LNCaP clone FGC (cell line): ENCODE data around the gene INTS14.

Source experiments
- DNase-seq: peaks from one replicate; pipeline ENCODE4 v3.0.0-alpha.2; 2011; ENCODE audit warnings: low read depth
- H3K4me3 ChIP-seq: 2 replicates; pipeline ENCODE4 v1.5.1; 2011; ENCODE audit warnings: mild to moderate bottlenecking, low read depth, low read length, control low read depth
- TF ChIP-seq, protein P1 (sequence below): IDR thresholded peaks from 2 replicates; pipeline ENCODE4 v1.5.1; 2012; ENCODE audit warnings: mild to moderate bottlenecking; ENCODE audit not compliant: control insufficient read depth, insufficient read depth; ENCODE audit errors: extremely low read depth

INTS14 gene

DNA sequence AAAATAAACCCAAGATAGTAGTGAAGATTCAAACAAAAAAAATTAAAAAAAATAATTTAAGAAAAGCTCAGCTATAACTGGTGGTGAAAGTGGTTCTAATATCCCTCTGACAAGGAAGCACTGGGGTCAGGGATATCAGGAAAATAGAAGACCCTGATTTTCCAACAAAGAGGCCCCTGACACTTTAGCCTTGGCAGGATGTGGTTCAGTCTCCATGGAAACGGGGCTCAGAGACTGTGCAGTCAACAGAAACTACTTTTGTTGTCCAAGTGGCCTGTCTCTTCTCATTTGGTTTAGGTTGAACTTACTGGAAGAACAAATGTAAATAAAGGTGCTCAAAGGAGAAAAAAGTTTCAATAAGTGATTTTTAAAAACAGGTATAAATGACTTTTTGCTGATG is 27.2 kb downstream of the INTS14 start:
- no peak overlapping the region for H3K4me3 ChIP-seq
- TF ChIP-seq, protein P1, sequence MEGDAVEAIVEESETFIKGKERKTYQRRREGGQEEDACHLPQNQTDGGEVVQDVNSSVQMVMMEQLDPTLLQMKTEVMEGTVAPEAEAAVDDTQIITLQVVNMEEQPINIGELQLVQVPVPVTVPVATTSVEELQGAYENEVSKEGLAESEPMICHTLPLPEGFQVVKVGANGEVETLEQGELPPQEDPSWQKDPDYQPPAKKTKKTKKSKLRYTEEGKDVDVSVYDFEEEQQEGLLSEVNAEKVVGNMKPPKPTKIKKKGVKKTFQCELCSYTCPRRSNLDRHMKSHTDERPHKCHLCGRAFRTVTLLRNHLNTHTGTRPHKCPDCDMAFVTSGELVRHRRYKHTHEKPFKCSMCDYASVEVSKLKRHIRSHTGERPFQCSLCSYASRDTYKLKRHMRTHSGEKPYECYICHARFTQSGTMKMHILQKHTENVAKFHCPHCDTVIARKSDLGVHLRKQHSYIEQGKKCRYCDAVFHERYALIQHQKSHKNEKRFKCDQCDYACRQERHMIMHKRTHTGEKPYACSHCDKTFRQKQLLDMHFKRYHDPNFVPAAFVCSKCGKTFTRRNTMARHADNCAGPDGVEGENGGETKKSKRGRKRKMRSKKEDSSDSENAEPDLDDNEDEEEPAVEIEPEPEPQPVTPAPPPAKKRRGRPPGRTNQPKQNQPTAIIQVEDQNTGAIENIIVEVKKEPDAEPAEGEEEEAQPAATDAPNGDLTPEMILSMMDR: no peak
- no peak for DNase-seq

DNA sequence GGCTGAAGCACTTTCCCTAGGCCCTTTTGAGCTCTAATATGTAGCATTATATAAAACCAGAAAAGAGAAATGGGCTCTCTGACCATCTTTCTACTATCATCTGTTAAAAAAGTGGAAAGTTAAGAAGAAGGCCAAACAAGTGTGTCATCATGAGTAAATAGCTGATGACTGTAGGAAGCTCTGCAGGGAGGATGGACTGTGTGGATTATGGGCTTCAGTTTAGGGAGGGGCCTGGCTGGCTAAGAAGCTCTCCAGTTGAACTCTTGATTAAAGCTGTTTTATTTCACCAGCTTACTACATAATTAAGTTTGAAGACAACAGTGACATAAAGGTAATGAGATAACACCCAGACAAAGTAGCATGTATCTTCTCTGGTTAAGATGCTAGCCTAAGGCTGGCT is 30.6 kb downstream of the INTS14 start:
- TF ChIP-seq, protein P1: no peak
- H3K4me3 ChIP-seq: no peak overlapping the region
- DNase-seq: no peak

DNA sequence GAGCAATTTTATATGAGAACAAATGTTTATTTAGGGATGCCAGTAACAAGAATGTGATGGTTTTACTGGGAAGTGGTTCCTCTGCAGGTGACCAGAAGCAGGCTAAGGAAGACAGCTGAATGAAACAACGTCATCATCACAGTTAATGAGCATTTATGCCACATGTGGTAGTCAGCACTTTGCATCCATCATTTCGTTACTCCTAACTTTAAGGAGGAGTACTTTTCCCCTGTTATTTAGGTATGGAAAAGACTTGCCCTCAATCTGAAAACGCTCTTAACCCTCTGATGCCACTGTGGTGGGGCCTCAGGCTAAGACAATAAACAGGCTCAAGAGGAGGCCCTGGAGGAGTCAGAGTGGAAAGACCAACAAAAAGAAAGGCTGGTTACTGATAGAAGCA is 31.2 kb downstream of the INTS14 start:
- H3K4me3 ChIP-seq: no peak overlapping the region
- TF ChIP-seq, protein P1: no peak
- DNase-seq: no peak

DNA sequence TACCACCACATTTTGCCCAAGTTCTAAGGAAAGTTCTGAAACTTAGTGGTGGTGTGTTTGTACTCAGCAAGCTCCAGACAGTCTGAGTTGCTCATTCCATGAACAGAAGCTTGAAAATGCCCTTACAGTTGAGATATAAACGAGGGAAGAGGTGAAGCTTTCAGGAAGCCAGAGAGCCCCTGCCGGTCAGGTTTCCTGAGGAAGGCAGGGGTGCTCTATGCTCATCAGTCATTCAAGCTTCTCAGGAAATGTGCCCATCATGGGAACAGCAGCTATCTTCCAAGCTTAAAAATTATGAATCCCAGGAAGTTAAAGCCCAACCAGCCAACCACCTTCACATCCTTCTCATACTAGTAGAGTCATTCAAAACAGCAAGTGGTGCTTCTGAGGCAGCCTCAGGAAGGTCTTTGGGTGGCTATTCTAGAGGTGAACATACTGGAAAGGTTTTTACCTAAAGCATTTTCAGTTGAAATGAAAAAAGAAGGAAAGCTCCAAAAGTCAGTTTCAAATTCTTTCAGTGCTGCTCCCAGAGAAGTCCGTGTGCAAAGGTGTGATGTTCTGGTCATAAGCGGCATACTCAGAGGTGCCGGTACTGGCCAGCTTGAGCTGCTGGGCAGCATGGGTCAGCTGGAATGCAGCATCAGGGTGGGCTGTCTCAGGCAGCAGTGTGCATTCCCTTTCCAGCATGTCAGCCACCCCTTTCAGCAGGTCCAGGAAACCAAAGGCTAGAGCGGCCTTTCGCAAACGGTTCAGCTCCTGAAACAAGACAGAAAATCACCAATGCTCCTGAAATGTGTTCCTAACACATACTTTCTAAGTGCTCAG is 31.8 kb downstream of the INTS14 start:
- TF ChIP-seq, protein P1: no peak
- H3K4me3 ChIP-seq: no peak overlapping the region
- DNase-seq: no peak

DNA sequence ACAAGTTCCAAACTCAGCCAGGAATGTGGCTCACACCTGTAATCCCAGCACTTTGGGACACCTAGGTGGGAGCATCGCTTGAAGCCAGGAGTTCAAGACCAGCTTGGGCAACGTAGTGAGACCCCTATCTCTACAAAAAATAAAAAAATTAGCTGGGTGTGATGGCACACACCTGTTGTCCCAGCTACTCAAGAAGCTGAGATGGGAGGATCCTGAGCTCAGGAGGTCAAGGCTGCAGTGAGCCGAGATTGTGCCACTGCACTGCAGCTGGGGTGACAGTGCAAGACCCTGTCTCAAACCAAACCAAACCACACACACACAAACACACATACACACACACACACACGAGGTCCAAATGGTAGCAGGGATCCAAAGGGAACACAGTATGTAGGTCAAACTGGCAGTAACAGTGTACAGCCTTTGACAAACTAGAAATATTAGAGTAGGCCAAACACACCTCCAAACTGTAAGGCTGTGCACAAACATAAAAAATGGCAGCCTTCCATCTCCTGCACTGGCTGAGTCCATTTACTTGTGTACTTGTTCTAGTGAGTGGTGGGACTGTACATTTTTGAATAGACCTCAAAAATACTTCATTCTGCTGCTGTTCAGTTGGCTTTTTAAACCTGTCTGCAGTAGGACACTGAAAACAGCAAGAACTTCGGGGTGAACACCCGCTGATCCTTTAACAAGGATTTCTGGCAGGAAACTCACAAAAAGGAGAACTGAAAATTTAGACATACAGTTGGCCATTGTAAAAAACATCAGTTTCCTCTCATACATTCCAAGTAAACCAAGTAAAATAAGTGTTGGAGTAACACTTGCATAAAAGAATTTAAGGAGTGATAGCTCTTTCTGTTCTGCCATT is 33.6 kb downstream of the INTS14 start:
- peak; percentile 39 for DNase-seq
- H3K4me3 ChIP-seq: no peak overlapping the region
- TF ChIP-seq, protein P1: no peak

DNA sequence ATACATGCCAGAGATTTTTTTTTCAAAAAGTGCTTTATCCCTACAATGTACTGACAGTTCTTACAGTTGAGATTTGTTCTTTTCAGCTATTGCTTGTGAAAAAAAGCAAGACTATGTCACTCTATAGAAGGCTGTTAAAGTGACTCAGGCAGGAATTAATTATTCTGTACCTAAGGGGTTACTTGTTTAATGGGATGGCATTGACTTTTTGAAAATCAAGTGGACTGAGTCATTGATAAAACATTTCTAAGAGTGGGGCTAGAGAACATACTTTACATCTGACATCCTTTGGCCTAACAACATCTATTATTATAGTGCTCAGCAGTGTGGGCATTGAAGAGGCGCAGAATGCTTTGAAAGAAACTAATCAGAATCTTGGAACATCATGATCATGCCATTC is 34.3 kb downstream of the INTS14 start:
- DNase-seq: no peak
- H3K4me3 ChIP-seq: no peak overlapping the region
- TF ChIP-seq, protein P1: no peak

DNA sequence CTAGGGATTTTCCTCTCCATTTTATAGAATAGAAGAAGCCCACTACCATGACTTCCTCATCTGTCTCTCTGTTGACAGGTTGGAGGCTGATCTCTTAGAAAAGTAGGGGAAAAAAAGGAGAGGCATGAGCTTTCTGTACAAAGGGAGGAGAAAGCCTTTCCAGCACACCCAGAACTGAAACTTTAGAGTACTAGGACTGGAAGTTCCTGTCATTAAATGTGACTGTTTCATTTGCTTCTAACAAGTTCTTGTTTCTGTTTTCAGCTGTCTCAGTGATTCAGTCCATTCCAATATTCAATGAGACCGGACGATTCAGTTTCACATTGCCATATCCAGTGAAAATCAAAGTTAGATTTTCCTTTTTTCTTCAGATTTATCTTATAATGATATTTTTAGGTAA is 39.0 kb downstream of the INTS14 start:
- DNase-seq: no peak
- TF ChIP-seq, protein P1: no peak
- H3K4me3 ChIP-seq: no peak overlapping the region
